SJSA1 (cell line): Measurements from ENCODE around the gene PMM1. TPM values are rescaled to one million over a fixed set of nuclear protein-coding genes. Genes with fewer than 3 reads are reported as not detected.

ENCODE experiments used
- DNase-seq, 2 experiments: peaks; one replicate each; pipeline ENCODE4 v3.0.0-alpha.2; 2015 to 2020; ENCODE audit warnings: low spot score in 2 of 2, low read depth in 1 of 2
- H3K27ac ChIP-seq: fragments of 250-450 bp; sonication (Bioruptor Pico); 2 replicates; pipeline ENCODE4 v1.5.1; 2020; ENCODE audit warnings: mild to moderate bottlenecking, moderate library complexity
- H3K27me3 ChIP-seq: fragments of 250-450 bp; sonication (Bioruptor Pico); replicated peaks from 2 replicates; pipeline ENCODE4 v1.5.1; 2020; ENCODE audit warnings: mild to moderate bottlenecking, moderate library complexity
- H3K36me3 ChIP-seq: fragments of 250-450 bp; sonication (Bioruptor Pico); 2 replicates; pipeline ENCODE4 v1.5.1; 2020; ENCODE audit warnings: mild to moderate bottlenecking
- H3K4me1 ChIP-seq: fragments of 250-450 bp; sonication (Bioruptor Pico); replicated peaks from 2 replicates; pipeline ENCODE4 v1.6.1; 2021; ENCODE audit warnings: mild to moderate bottlenecking
- H3K4me3 ChIP-seq: fragments of 250-450 bp; sonication (Bioruptor Pico); 2 replicates; pipeline ENCODE4 v1.5.1; 2020; ENCODE audit warnings: mild to moderate bottlenecking
- H3K9me3 ChIP-seq: fragments of 250-450 bp; sonication (Bioruptor Pico); replicated peaks from 2 replicates; pipeline ENCODE4 v1.5.1; 2020; ENCODE audit warnings: mild to moderate bottlenecking
- total RNA-seq: library from RNA; depleted of rRNA; stranded (reverse); fragments of >200 nt; shearing (Covaris generic); gene quantifications from 2 replicates; pipeline ENCODE4 v1.2.3, GENCODE V29; 2014

PMM1 gene
- total RNA-seq, 1 experiment from 2014 or later = 23.3 TPM

- Histone ChIP-seq H3K27me3 (no peaks in the 10 kb centered on the region), H3K9me3 (no peaks in the 10 kb centered on the region), H3K4me3 (no peak overlapping the region), H3K36me3 (peaks cover 3% of the 10 kb centered on the region; the same call in 1 of the 2 replicates), H3K4me1 (peaks cover 7% of the 10 kb centered on the region; the same call in 1 of the 2 replicates), H3K27ac (no peak overlapping the region)
- DNase-seq = no peak
Observed at GRCh38 chr22:41548830-41549211, 40.8 kb downstream of the PMM1 start.

GRCh38 chr22:41544671-41545476 lies 44.8 kb downstream of the PMM1 start:
- no peak for DNase-seq
- H3K27ac ChIP-seq = no peak overlapping the region
- no peaks in the 10 kb centered on the region for H3K9me3 ChIP-seq
- peaks cover 10% of the 10 kb centered on the region for H3K36me3 ChIP-seq
- peaks cover 20% of the 10 kb centered on the region for H3K4me1 ChIP-seq
- H3K27me3 ChIP-seq = no peaks in the 10 kb centered on the region
- H3K4me3 ChIP-seq = peak overlapping the region; percentile 82

GRCh38 chr22:41543854-41544670 lies 45.6 kb downstream of the PMM1 start, which contains the start of gene POLR3H:
TSS of gene POLR3H (minus strand) at chr22:41544470. CDS start at chr22:41544101, 369 bp downstream.
- H3K27ac ChIP-seq = peak within 1 kb of the TSS; percentile 44; the same call in 1 of the 2 replicates
- peaks cover 20% of the 10 kb centered on the region for H3K4me1 ChIP-seq
- no peaks in the 10 kb centered on the region for H3K9me3 ChIP-seq
- DNase-seq = peak; percentile 98 to 99
- peak within 1 kb of the TSS; percentile 82 for H3K4me3 ChIP-seq
- peaks cover 18% of the 10 kb centered on the region for H3K36me3 ChIP-seq
- no peaks in the 10 kb centered on the region for H3K27me3 ChIP-seq

- DNase-seq = no peak
- Histone ChIP-seq H3K4me1 (peaks cover 20% of the 10 kb centered on the region), H3K27ac (no peak overlapping the region), H3K36me3 (peaks cover 25% of the 10 kb centered on the region), H3K9me3 (no peaks in the 10 kb centered on the region), H3K4me3 (no peak overlapping the region), H3K27me3 (no peaks in the 10 kb centered on the region)
Observed at GRCh38 chr22:41542224-41542623, 47.4 kb downstream of the PMM1 start.

GRCh38 chr22:41541484-41541883 lies 48.2 kb downstream of the PMM1 start:
- Histone ChIP-seq H3K4me1 (peaks cover 20% of the 10 kb centered on the region), H3K9me3 (no peaks in the 10 kb centered on the region), H3K4me3 (no peak overlapping the region), H3K27me3 (no peaks in the 10 kb centered on the region), H3K36me3 (peaks cover 27% of the 10 kb centered on the region), H3K27ac (no peak overlapping the region)
- DNase-seq = no peak

- no peak for DNase-seq
- peaks cover 20% of the 10 kb centered on the region for H3K4me1 ChIP-seq
Observed at GRCh38 chr22:41540365-41540764, 49.3 kb downstream of the PMM1 start.

GRCh38 chr22:41540006-41540315 lies 49.7 kb downstream of the PMM1 start:
- H3K36me3 ChIP-seq = peaks cover 29% of the 10 kb centered on the region
- no peaks in the 10 kb centered on the region for H3K27me3 ChIP-seq
- H3K4me1 ChIP-seq = peaks cover 20% of the 10 kb centered on the region
- no peak overlapping the region for H3K4me3 ChIP-seq
- no peak overlapping the region for H3K27ac ChIP-seq
- no peak for DNase-seq
- no peaks in the 10 kb centered on the region for H3K9me3 ChIP-seq

More at GRCh38 chr22:41540365-41540764, 49.3 kb downstream of the PMM1 start:
- H3K4me3 ChIP-seq = no peak overlapping the region
- no peaks in the 10 kb centered on the region for H3K27me3 ChIP-seq
- peaks cover 27% of the 10 kb centered on the region for H3K36me3 ChIP-seq
- no peak overlapping the region for H3K27ac ChIP-seq
- H3K9me3 ChIP-seq = no peaks in the 10 kb centered on the region

- H3K4me1 ChIP-seq = peaks cover 16% of the 10 kb centered on the region
- no peak for DNase-seq
- no peak overlapping the region for H3K4me3 ChIP-seq
- H3K9me3 ChIP-seq = no peaks in the 10 kb centered on the region
- no peak overlapping the region for H3K27ac ChIP-seq
- H3K36me3 ChIP-seq = peaks cover 34% of the 10 kb centered on the region
- H3K27me3 ChIP-seq = no peaks in the 10 kb centered on the region
Observed at GRCh38 chr22:41539146-41540005, 50.3 kb downstream of the PMM1 start.

GRCh38 chr22:41538583-41538982 lies 51.1 kb downstream of the PMM1 start:
- Histone ChIP-seq H3K27ac (no peak overlapping the region), H3K4me1 (peaks cover 12% of the 10 kb centered on the region), H3K9me3 (no peaks in the 10 kb centered on the region), H3K4me3 (no peak overlapping the region), H3K36me3 (peaks cover 39% of the 10 kb centered on the region), H3K27me3 (no peaks in the 10 kb centered on the region)
- no peak for DNase-seq

- Histone ChIP-seq H3K27me3 (no peaks in the 10 kb centered on the region), H3K4me1 (no peaks in the 10 kb centered on the region), H3K27ac (no peak overlapping the region), H3K9me3 (no peaks in the 10 kb centered on the region), H3K36me3 (peaks cover 52% of the 10 kb centered on the region), H3K4me3 (no peak overlapping the region)
- DNase-seq = no peak
Observed at GRCh38 chr22:41537203-41537602, 52.4 kb downstream of the PMM1 start.

GRCh38 chr22:41535244-41535643 lies 54.4 kb downstream of the PMM1 start:
- H3K36me3 ChIP-seq = peaks cover 69% of the 10 kb centered on the region

GRCh38 chr22:41534219-41534618 lies 55.4 kb downstream of the PMM1 start:
- H3K27me3 ChIP-seq = no peaks in the 10 kb centered on the region
- no peaks in the 10 kb centered on the region for H3K9me3 ChIP-seq
- DNase-seq = no peak
- 0 out of 2 replicates have a peak, but pooled peaks cover 4% of the 10 kb centered on the region for H3K4me1 ChIP-seq
- H3K27ac ChIP-seq = no peak overlapping the region
- H3K36me3 ChIP-seq = peaks cover 69% of the 10 kb centered on the region
- no peak overlapping the region for H3K4me3 ChIP-seq

More at GRCh38 chr22:41535244-41535643, 54.4 kb downstream of the PMM1 start:
- Histone ChIP-seq H3K27me3 (no peaks in the 10 kb centered on the region), H3K4me1 (0 out of 2 replicates have a peak, but pooled peaks cover 4% of the 10 kb centered on the region), H3K4me3 (no peak overlapping the region), H3K27ac (no peak overlapping the region), H3K9me3 (no peaks in the 10 kb centered on the region)
- DNase-seq = no peak
